KOPT-K1 (cell line): ENCODE measurements around the gene OR8K1.

Source experiments
- H3K27ac ChIP-seq: fragments of 200-600 bp; sonication (generic); 2 replicates; pipeline ENCODE4 v1.5.1; 2016; ENCODE audit warnings: antibody characterized with exemption, mild to moderate bottlenecking, low read depth, low read length; ENCODE audit not compliant: poor library complexity, severe bottlenecking
- H3K36me3 ChIP-seq: fragments of 200-600 bp; sonication (generic); 2 replicates; pipeline ENCODE4 v1.5.1; 2017; ENCODE audit warnings: antibody characterized with exemption, mild to moderate bottlenecking, low read length, moderate library complexity; ENCODE audit not compliant: insufficient read depth
- H3K9me3 ChIP-seq: fragments of 200-600 bp; sonication (generic); 2 replicates; pipeline ENCODE4 v1.5.1; 2017; ENCODE audit warnings: antibody characterized with exemption, low read length, mild to moderate bottlenecking; ENCODE audit not compliant: insufficient read depth, poor library complexity, severe bottlenecking

OR8K1 gene

GRCh38 chr11:56345739-56346138 lies at the start of gene OR8K1:
Gene OR8K1, plus strand, starts transcription at chr11:56346039. Its CDS starts 0 bp downstream, at chr11:56346039.
- Histone ChIP-seq H3K36me3 (no peaks in the 10 kb centered on the region), H3K9me3 (no peaks in the 10 kb centered on the region), H3K27ac (no peak within 1 kb of the TSS)

DNA sequence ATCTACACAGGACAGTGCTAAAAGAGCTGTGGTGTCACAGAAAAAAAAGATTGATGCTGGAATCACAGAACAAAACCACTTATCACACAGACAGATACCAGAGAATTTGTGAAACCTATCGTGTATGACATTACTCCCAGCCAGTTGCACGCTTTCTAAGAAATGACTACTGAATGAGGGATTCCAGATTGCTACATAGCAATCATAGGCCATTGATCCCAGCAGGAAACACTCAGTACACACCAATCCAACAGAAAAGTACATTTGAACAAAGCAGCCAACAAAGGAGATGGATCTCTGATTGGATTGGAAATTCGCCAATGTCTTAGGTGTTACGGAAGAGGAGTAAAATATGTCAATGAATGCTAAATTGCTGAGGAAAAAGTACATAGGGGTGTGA lies 48.9 kb upstream of the OR8K1 start:
- no peaks in the 10 kb centered on the region for H3K36me3 ChIP-seq
- H3K27ac ChIP-seq: no peak overlapping the region
- no peaks in the 10 kb centered on the region for H3K9me3 ChIP-seq

DNA sequence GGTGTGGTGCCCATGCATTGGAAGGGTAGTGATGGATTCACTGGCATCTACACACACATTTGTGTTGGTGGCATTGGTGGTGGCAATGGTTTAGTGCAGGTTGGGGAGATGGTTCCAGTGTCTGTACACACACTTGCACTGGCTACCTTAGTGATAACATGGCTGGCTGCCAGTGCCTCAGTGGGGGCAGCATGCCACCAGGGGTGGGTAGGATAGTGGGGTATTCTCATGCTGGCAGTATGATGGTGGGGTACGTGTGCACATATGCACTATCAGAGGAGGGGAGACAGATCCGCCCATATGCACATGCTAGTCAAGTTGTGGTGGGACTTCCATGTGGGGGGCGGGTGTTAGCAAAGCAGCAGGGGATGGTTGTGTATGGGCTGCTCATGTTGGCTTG lies 38.0 kb upstream of the OR8K1 start:
- Histone ChIP-seq H3K9me3 (peaks cover 4% of the 10 kb centered on the region), H3K27ac (no peak overlapping the region), H3K36me3 (no peaks in the 10 kb centered on the region)

DNA sequence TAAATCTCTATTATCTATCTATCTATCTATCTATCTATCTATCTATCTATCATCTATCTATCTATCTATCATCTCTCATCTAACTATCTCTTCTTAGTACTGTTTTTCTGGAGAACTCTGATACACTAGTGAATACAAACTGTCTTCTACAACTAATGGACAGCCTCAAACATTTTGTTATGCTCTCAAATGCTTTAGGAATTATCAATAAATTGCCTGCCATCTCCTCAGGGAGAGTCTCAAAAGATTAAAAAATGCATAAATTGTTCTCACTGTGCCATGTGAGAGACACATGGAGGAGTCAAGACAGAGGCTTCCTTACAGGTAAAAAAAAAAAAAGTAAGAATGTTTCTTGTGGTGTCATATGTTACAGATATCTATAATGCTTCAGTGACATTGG lies 31.0 kb upstream of the OR8K1 start, which contains the start of gene OR8K3:
TSS of gene OR8K3 (plus strand) at position 301 of the 400 bp plus-strand sequence. CDS start 3,163 bp downstream, outside the sequence.
- Histone ChIP-seq H3K27ac (no peak within 1 kb of the TSS), H3K9me3 (no peaks in the 10 kb centered on the region), H3K36me3 (no peaks in the 10 kb centered on the region)

- Histone ChIP-seq H3K27ac (no peak overlapping the region), H3K36me3 (no peaks in the 10 kb centered on the region)
Measured at GRCh38 chr11:56331861-56332491, 13.9 kb upstream of the OR8K1 start.

GRCh38 chr11:56333156-56333555 lies 12.7 kb upstream of the OR8K1 start:
- Histone ChIP-seq H3K9me3 (no peaks in the 10 kb centered on the region), H3K36me3 (no peaks in the 10 kb centered on the region), H3K27ac (no peak overlapping the region)

More at GRCh38 chr11:56331861-56332491, 13.9 kb upstream of the OR8K1 start:
- H3K9me3 ChIP-seq: no peaks in the 10 kb centered on the region

GRCh38 chr11:56340289-56340688 lies 5.5 kb upstream of the OR8K1 start:
- no peaks in the 10 kb centered on the region for H3K36me3 ChIP-seq
- no peak overlapping the region for H3K27ac ChIP-seq
- H3K9me3 ChIP-seq: no peaks in the 10 kb centered on the region

DNA sequence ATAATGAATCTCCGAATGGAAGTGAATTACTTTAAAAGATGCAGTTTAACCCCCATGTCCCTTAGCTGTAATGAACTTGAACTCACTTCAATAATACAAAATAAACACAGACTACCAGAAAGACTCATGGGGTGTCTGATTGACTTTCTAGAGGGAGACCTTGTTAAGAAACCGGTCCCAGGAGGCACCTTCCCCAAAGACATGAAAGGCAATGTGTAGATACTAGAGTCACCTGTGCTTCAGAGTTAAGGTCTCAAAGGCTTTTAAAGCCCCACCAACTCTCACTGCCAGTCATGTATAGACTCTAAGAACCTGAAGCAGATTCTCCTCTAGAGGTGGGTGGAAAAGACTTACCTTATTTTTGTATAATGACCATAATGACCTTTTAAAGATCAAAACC lies 8.2 kb downstream of the OR8K1 start, which contains the start of gene OR8J1:
TSS of gene OR8J1 (plus strand) at position 301 of the 400 bp plus-strand sequence. CDS start 5,956 bp downstream, outside the sequence.
- H3K9me3 ChIP-seq: no peaks in the 10 kb centered on the region
- H3K27ac ChIP-seq: no peak within 1 kb of the TSS
- H3K36me3 ChIP-seq: no peaks in the 10 kb centered on the region

DNA sequence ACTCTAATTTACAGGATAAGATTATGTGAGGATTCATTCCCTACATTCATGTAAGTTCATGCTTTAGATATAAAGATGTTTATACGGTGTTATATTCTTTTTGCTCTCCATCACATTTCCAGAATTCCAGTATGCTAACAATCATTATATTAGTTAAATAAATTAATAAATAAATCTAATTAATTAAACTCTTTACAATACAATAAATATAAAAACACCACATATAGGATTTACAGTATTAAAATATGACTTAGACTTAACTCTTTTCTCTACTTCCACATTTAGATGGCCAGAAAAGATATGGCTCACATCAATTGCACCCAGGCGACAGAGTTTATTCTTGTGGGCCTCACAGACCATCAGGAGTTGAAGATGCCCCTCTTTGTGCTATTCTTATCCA lies 29.5 kb downstream of the OR8K1 start, which contains the start of gene OR8U1:
TSS of gene OR8U1 (plus strand) at position 301 of the 400 bp plus-strand sequence. CDS start at position 301, 0 bp downstream.
- H3K27ac ChIP-seq: no peak within 1 kb of the TSS
- H3K36me3 ChIP-seq: no peaks in the 10 kb centered on the region
- no peaks in the 10 kb centered on the region for H3K9me3 ChIP-seq

DNA sequence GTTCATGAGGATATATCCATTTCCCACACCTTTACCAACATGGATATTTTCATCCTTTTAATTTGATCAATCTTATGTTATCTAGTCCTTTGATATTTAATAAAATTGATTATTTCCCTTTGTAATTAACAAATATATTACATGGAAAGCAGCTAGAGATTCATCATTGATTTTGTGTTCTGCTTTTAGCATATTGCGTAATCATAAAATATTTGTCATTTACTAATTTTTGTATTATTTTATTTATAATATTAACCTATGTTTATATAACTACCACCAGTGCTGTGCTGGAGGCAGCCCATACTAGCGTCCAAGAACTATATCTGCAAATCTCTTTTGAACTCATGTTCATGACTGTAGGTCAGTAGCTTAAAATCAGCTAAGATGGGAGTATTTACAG lies 34.3 kb downstream of the OR8K1 start:
- H3K36me3 ChIP-seq: no peaks in the 10 kb centered on the region
- H3K27ac ChIP-seq: no peak overlapping the region
- no peaks in the 10 kb centered on the region for H3K9me3 ChIP-seq

DNA sequence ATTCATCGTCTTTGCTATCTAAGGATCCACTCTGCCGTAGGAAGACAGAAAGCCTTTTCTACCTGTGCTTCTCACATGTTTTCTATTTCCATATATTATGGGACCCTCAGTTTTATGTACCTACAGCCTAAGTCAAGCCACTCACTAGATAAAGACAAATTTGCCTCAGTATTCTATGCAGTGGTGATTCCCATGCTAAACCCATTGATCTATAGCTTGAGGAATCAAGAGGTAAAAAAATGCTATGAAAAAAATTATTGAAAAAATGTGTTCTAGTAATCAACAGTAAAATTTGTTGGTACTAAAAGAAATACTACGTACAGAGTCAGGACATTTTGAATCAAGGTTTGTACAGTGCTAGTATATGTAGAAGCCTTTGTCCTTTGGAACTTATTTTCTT lies 48.5 kb downstream of the OR8K1 start:
- Histone ChIP-seq H3K36me3 (no peaks in the 10 kb centered on the region), H3K9me3 (no peaks in the 10 kb centered on the region), H3K27ac (no peak overlapping the region)

DNA sequence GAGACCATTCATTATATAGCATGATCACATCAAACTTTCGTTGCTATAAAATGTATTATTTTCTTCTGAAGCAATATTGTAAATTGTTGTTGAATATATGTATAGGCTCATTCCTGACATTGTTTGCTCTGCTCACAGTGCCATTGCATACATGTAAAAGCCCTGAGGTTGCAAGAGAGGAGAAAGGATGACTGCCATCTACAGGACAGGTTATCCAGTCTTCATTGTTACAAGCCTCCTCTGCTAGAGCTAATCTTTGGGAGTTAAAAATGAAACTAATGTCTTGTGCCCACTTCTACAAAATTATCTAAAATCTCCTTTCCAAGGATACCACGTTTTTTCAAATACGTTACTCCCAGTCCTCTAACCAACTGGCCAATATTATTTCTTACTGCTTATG lies 50.2 kb downstream of the OR8K1 start:
- Histone ChIP-seq H3K27ac (no peak overlapping the region), H3K9me3 (no peaks in the 10 kb centered on the region), H3K36me3 (no peaks in the 10 kb centered on the region)
